ENCODE measurements around the gene KRT6C.
A peak's percentile ranks its signal among the peaks of the same experiment; 100 is the strongest.

The KRT6C gene

GRCh38 chr12:52493172-52493571 lies 19.6 kb upstream of the KRT6C start, which contains the start of gene KRT6A:
Gene KRT6A, minus strand, starts transcription at chr12:52493257. Its CDS starts 69 bp downstream, at chr12:52493188.
- TF ChIP-seq GATA3 (IDR thresholded peaks at IDR 0.05; ENCODE audit: low read depth, low read length) (no peak), GATA2 (IDR thresholded peaks at IDR 0.05; ENCODE audit: low read depth, low read length) (no peak)

- no peak for TF ChIP-seq GATA3 (IDR thresholded peaks at IDR 0.05; ENCODE audit: low read depth, low read length)
- TF ChIP-seq GATA2 (IDR thresholded peaks at IDR 0.05; ENCODE audit: low read depth, low read length) = no peak
These were observed 15.1 kb upstream of the KRT6C start for GRCh38 chr12:52488736-52489135.

GRCh38 chr12:52487211-52487610 lies 13.6 kb upstream of the KRT6C start:
- no peak for TF ChIP-seq GATA2 (IDR thresholded peaks at IDR 0.05; ENCODE audit: low read depth, low read length)
- TF ChIP-seq GATA3 (IDR thresholded peaks at IDR 0.05; ENCODE audit: low read depth, low read length) = no peak

GRCh38 chr12:52486166-52487105 lies 12.8 kb upstream of the KRT6C start:
- no peak for TF ChIP-seq GATA2 (IDR thresholded peaks at IDR 0.05; ENCODE audit: low read depth, low read length)
- TF ChIP-seq GATA3 (IDR thresholded peaks at IDR 0.05; ENCODE audit: low read depth, low read length) = no peak

GRCh38 chr12:52480073-52480472 lies 6.5 kb upstream of the KRT6C start:
- TF ChIP-seq GATA3 (IDR thresholded peaks at IDR 0.05; ENCODE audit: low read depth, low read length) (no peak), GATA2 (IDR thresholded peaks at IDR 0.05; ENCODE audit: low read depth, low read length) (no peak)

GRCh38 chr12:52477651-52478050 lies 4.0 kb upstream of the KRT6C start:
- no peak for TF ChIP-seq GATA2 (IDR thresholded peaks at IDR 0.05; ENCODE audit: low read depth, low read length)
- TF ChIP-seq GATA3 (IDR thresholded peaks at IDR 0.05; ENCODE audit: low read depth, low read length) = no peak

GRCh38 chr12:52474212-52474611 lies 607 bp upstream of the KRT6C start:
- TF ChIP-seq GATA3 (IDR thresholded peaks at IDR 0.05; ENCODE audit: low read depth, low read length) (no peak), GATA2 (IDR thresholded peaks at IDR 0.05; ENCODE audit: low read depth, low read length) (no peak)

- TF ChIP-seq GATA3 (IDR thresholded peaks at IDR 0.05; ENCODE audit: low read depth, low read length) = no peak
- TF ChIP-seq GATA2 (IDR thresholded peaks at IDR 0.05; ENCODE audit: low read depth, low read length) = no peak
These were observed 3.8 kb downstream of the KRT6C start for GRCh38 chr12:52469853-52470252.

- peak; percentile 42; the same call in 1 of the 2 replicates for TF ChIP-seq GATA2 (IDR thresholded peaks at IDR 0.05; ENCODE audit: low read depth, low read length)
- no peak for TF ChIP-seq GATA3 (IDR thresholded peaks at IDR 0.05; ENCODE audit: low read depth, low read length)
These were observed 8.7 kb downstream of the KRT6C start for GRCh38 chr12:52464897-52465296.

GRCh38 chr12:52461693-52462092 lies 11.9 kb downstream of the KRT6C start:
- TF ChIP-seq GATA3 (IDR thresholded peaks at IDR 0.05; ENCODE audit: low read depth, low read length) (no peak), GATA2 (IDR thresholded peaks at IDR 0.05; ENCODE audit: low read depth, low read length) (no peak)

GRCh38 chr12:52458861-52459260 lies 14.7 kb downstream of the KRT6C start:
- TF ChIP-seq GATA3 (IDR thresholded peaks at IDR 0.05; ENCODE audit: low read depth, low read length) (no peak), GATA2 (IDR thresholded peaks at IDR 0.05; ENCODE audit: low read depth, low read length) (no peak)

- TF ChIP-seq GATA3 (IDR thresholded peaks at IDR 0.05; ENCODE audit: low read depth, low read length) (no peak), GATA2 (IDR thresholded peaks at IDR 0.05; ENCODE audit: low read depth, low read length) (no peak)
These were observed 17.8 kb downstream of the KRT6C start for GRCh38 chr12:52455821-52456220.

GRCh38 chr12:52454411-52455201 lies 19.0 kb downstream of the KRT6C start:
- no peak for TF ChIP-seq GATA2 (IDR thresholded peaks at IDR 0.05; ENCODE audit: low read depth, low read length)
- no peak for TF ChIP-seq GATA3 (IDR thresholded peaks at IDR 0.05; ENCODE audit: low read depth, low read length)

- TF ChIP-seq GATA3 (IDR thresholded peaks at IDR 0.05; ENCODE audit: low read depth, low read length) = no peak
- no peak for TF ChIP-seq GATA2 (IDR thresholded peaks at IDR 0.05; ENCODE audit: low read depth, low read length)
These were observed 21.5 kb downstream of the KRT6C start, which contains the start of gene KRT6B for GRCh38 chr12:52452101-52452500. Gene KRT6B, minus strand, starts transcription at chr12:52452146. Its CDS starts 68 bp downstream, at chr12:52452078.
